HFFc6 (cell line): ENCODE data around the gene OMA1. TPM values are rescaled to one million over a fixed set of nuclear protein-coding genes. Genes with fewer than 3 reads are reported as not detected.
"Not testable (repeated sequence)": the region's sequence is repeated elsewhere in the genome, so short reads cannot be mapped to it uniquely, and the experiment has no call there.

Experiments used
- DNase-seq: peaks from one replicate; pipeline ENCODE4 v3.0.0-alpha.2; 2018
- H3K27ac Mint-ChIP-seq: 2 replicates; pipeline ENCODE4 v1.8.0; 2020; ENCODE audit warnings: mild to moderate bottlenecking, mixed read lengths
- H3K27me3 Mint-ChIP-seq: 2 replicates; pipeline ENCODE4 v1.8.0; 2021; ENCODE audit warnings: mild to moderate bottlenecking, moderate library complexity, mixed read lengths; ENCODE audit not compliant: insufficient read depth
- H3K36me3 Mint-ChIP-seq: 2 replicates; pipeline ENCODE4 v1.8.0; 2021; ENCODE audit warnings: low read depth, mixed read lengths
- H3K4me1 Mint-ChIP-seq: 2 replicates; pipeline ENCODE4 v1.8.0; 2020; ENCODE audit warnings: low read depth, mixed read lengths
- H3K4me3 Mint-ChIP-seq: 2 replicates; pipeline ENCODE4 v1.8.0; 2020; ENCODE audit warnings: mild to moderate bottlenecking, moderate library complexity, mixed read lengths
- H3K9me3 Mint-ChIP-seq: 2 replicates; pipeline ENCODE4 v1.8.0; 2020; ENCODE audit warnings: mild to moderate bottlenecking, mixed read lengths
- total RNA-seq, 6 experiments: library from RNA; stranded (reverse); fragmentation: NEBNext Ultra II Directional; extraction: Animal tissue kit (Norgen Biotek cat#: 25700); gene quantifications; 2 replicates in 1 of 6; 3 replicates in 5 of 6; pipeline ENCODE4 v1.2.3, GENCODE V29; 2021
- TF ChIP-seq, protein P1 (sequence below): fragments of 200-600 bp; sonication (generic); IDR thresholded peaks from 2 replicates; pipeline ENCODE4 v1.5.0; 2021; ENCODE audit warnings: antibody characterized with exemption, mild to moderate bottlenecking

OMA1 gene
- total RNA-seq, 6 experiments from 2014 or later = 10.5 to 14.8 (median 13.1) TPM

DNA sequence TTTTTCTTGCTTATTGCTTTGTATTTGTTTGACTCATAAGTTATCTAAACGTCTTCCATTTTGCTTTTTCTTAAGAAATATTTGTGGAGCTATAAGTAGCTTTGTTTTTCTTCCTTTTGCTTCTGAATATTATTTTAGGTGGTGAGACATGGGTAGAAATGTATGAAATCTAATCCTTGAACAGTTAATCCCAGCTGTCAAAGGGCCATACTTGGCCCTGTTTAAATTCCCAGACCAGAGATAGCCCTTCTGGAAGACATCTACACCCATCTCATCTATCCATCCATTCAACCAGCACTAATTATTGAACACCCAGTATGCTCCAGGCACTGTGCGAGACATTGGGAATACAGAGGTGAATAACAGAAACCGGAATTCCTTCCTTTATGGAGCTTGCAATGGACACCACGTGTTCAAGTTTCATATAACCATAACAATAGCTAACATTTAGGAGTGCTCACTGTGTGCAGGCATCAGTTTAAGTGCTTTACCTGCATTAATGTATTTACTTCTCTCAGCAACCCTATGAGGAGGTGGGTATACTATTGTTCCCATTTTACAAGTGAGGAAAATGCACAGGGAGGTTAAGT is 21.8 kb upstream of the OMA1 start:
- Mint-ChIP-seq H3K4me1 (no peaks in the 10 kb centered on the region), H3K36me3 (no peaks in the 10 kb centered on the region), H3K27ac (no peak overlapping the region), H3K9me3 (no peaks in the 10 kb centered on the region), H3K27me3 (peaks cover 28% of the 10 kb centered on the region), H3K4me3 (no peak overlapping the region)
- TF ChIP-seq, protein P1, sequence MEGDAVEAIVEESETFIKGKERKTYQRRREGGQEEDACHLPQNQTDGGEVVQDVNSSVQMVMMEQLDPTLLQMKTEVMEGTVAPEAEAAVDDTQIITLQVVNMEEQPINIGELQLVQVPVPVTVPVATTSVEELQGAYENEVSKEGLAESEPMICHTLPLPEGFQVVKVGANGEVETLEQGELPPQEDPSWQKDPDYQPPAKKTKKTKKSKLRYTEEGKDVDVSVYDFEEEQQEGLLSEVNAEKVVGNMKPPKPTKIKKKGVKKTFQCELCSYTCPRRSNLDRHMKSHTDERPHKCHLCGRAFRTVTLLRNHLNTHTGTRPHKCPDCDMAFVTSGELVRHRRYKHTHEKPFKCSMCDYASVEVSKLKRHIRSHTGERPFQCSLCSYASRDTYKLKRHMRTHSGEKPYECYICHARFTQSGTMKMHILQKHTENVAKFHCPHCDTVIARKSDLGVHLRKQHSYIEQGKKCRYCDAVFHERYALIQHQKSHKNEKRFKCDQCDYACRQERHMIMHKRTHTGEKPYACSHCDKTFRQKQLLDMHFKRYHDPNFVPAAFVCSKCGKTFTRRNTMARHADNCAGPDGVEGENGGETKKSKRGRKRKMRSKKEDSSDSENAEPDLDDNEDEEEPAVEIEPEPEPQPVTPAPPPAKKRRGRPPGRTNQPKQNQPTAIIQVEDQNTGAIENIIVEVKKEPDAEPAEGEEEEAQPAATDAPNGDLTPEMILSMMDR = no peak
- DNase-seq = no peak

DNA sequence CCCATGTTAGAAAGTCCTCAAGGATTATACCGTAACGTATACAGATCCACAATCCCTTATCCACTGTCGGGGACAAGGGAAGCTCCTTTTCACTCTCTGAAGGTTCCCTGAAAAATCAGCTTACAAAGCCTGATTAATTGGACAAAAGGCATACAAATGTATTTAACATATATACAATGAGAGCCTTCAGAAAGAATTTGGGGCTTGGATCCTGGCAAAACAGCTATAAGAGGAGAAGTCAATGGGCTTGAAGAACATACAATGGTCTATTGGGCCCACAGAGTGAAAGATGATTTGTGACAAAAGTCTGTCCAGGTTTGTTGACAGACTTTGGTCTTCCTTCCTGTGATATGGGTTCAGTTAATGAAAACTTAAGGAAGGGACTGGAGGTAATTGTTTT is 19.8 kb upstream of the OMA1 start:
- no peak overlapping the region for H3K27ac Mint-ChIP-seq
- no peak for DNase-seq
- TF ChIP-seq, protein P1 = no peak
- no peak overlapping the region; the same call in 1 of the 2 replicates for H3K4me3 Mint-ChIP-seq
- H3K27me3 Mint-ChIP-seq = peaks cover 29% of the 10 kb centered on the region
- H3K9me3 Mint-ChIP-seq = no peaks in the 10 kb centered on the region
- no peaks in the 10 kb centered on the region; the same call in 1 of the 2 replicates for H3K36me3 Mint-ChIP-seq
- no peaks in the 10 kb centered on the region for H3K4me1 Mint-ChIP-seq

DNA sequence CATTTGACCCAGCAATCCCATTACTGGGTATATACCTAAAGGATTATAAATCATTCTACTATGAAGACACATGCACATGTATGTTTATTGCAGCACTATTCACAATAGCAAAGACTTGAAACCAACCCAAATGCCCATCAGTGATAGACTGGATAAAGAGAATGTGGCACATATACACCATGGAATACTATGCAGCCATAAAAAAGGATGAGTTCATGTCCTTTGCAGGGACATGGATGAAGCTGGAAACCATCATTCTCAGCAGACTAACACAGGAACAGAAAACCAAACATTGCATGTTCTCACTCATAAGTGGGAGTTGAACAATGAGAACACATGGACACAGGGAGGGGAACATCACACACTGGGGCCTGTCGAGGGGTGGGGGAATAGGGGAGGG is 17.2 kb upstream of the OMA1 start:
- H3K4me3 Mint-ChIP-seq, H3K27ac Mint-ChIP-seq, H3K9me3 Mint-ChIP-seq, H3K36me3 Mint-ChIP-seq, DNase-seq, H3K4me1 Mint-ChIP-seq: not testable (repeated sequence)
- peaks cover 25% of the 10 kb centered on the region for H3K27me3 Mint-ChIP-seq

DNA sequence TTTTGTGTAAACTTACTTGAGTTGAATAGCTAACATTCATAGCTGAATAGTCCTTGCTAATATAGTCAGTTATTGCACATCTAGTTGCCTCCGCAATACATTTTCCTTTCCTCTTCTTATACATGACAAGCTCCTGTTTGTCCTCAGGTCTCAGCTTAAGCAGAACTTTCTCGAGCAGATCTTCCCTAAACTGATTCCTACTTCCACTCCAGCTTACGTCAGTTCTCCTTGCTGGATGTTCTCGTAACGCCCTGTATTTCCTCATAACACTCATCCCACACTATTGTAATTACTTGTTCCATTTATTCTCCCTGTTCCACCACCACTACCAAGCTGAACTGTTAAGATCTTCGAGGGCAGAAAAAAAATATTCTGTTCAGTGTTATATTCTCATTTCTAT is 15.1 kb upstream of the OMA1 start:
- DNase-seq = no peak
- Mint-ChIP-seq H3K36me3 (no peaks in the 10 kb centered on the region; the same call in 1 of the 2 replicates), H3K4me1 (no peaks in the 10 kb centered on the region), H3K4me3 (no peak overlapping the region), H3K9me3 (no peaks in the 10 kb centered on the region), H3K27me3 (peaks cover 28% of the 10 kb centered on the region), H3K27ac (no peak overlapping the region)
- TF ChIP-seq, protein P1 = no peak

DNA sequence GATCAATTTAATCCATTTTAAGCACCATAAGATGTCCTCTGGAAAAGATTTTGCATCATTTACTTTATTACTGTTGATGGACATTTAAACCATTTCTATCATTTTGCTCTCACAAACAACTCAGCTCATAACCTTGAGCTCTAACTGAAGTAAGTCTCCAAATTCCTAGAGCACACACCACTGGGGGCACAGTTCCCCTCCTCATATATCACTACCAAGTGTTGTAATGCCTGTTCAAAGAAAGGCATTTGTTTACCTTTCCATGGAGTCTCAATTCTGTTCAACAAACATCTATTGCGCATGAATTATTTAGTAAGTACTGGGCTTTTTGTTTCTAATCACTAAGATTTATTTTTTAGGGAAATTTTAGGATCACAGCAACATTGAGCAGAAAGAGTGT is 8.9 kb upstream of the OMA1 start:
- Mint-ChIP-seq H3K4me1 (no peaks in the 10 kb centered on the region), H3K36me3 (no peaks in the 10 kb centered on the region), H3K4me3 (no peak overlapping the region), H3K27me3 (peaks cover 15% of the 10 kb centered on the region), H3K27ac (no peak overlapping the region), H3K9me3 (no peaks in the 10 kb centered on the region)
- no peak for DNase-seq
- TF ChIP-seq, protein P1 = no peak

DNA sequence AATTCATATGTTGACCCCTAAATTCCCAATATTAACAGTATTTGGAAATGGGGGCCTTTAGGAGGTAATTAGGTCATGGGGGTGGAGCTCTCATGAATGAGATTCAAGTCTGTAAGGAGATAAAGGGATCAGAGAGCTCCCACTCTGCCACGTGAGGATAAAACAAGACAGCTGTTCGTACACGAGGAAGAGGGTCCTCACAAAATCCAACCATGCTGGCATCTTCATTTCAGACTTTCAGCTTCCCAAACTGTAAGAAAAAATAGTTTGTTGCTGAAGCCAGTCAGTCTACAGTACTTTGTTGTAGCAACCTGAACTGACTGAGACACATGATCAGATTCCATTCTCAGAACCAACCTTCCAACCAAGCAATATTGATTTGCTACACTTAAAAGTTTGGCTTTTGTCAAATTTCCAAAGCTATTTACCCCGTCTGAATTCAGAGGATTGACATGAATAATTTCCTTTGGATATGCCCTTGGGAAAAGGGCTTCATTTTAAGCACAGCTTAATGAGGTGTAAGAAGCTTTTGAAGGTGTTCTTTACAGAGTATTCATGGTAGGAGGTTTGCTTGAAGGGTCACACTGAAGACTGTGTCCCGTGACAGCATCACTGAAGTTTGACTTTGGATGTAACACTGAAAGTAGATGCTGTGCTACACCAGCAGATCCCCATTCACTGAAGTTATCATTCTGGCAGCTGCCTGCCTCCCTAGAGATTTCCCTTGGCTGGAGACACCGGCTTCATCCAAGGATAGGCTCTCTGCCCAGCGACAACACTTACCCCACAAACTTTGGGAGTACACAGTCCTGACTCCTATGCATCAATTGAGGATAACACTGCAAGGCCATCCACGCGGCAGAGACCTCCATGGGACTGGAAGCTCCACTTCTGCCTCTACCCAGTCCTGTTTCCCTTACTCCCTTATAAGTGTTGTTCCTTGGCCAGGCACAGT is 4.9 kb upstream of the OMA1 start:
- Mint-ChIP-seq H3K27ac (no peak overlapping the region), H3K36me3 (no peaks in the 10 kb centered on the region), H3K4me3 (no peak overlapping the region), H3K27me3 (peaks cover 17% of the 10 kb centered on the region), H3K4me1 (peaks cover 11% of the 10 kb centered on the region), H3K9me3 (no peaks in the 10 kb centered on the region)
- TF ChIP-seq, protein P1 = no peak
- no peak for DNase-seq

DNA sequence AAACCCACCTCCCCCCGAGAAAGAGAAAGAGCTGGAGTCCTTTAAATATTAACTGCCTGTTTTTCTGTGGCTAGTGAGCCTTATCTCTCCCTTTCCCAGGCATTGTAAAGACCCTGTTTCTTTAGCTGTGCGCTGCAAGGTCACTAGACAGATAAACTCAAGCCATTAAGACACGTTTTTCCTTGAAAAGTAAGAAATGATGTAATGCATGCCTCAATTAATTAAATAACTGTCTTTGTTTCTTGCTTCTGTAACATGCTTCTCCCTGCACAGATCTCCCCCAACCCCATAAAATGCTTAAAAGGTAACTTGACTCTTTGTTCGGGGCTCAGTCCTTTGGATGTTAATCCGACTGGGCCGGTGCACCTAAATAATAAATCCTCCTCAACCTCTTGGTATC is 2.8 kb upstream of the OMA1 start:
- H3K27ac Mint-ChIP-seq, DNase-seq, H3K4me3 Mint-ChIP-seq, H3K36me3 Mint-ChIP-seq, H3K9me3 Mint-ChIP-seq: not testable (repeated sequence)
- Mint-ChIP-seq H3K27me3 (peaks cover 16% of the 10 kb centered on the region), H3K4me1 (peaks cover 23% of the 10 kb centered on the region)
